Mesenchymal stem cell (in vitro differentiated cells and primary cell): ENCODE measurements around the gene RALY.

Experiments
- DNase-seq: peaks from one replicate; pipeline ENCODE4 v3.0.0-alpha.2; 2013
- H2AFZ ChIP-seq: one replicate; pipeline ENCODE4 v1.6.1; 2013; ENCODE audit warnings: low read depth, mild to moderate bottlenecking, control low read depth, inconsistent platforms, low read length, moderate library complexity
- H2AK5ac ChIP-seq: 2 replicates; pipeline ENCODE4 v1.6.1; 2013; ENCODE audit warnings: low read length, moderate library complexity, mild to moderate bottlenecking, inconsistent platforms; ENCODE audit not compliant: severe bottlenecking
- H2BK120ac ChIP-seq: one replicate; pipeline ENCODE4 v1.6.1; 2013; ENCODE audit warnings: low read depth, mild to moderate bottlenecking, inconsistent platforms, low read length, moderate library complexity
- H2BK12ac ChIP-seq, 2 experiments: one replicate each; pipeline ENCODE4 v1.6.1; 2013; ENCODE audit warnings: inconsistent platforms in 2 of 2, low read length in 2 of 2, mild to moderate bottlenecking in 2 of 2, moderate library complexity in 2 of 2, control low read depth in 1 of 2
- H2BK15ac ChIP-seq: one replicate; pipeline ENCODE4 v1.6.1; 2013; ENCODE audit warnings: mild to moderate bottlenecking, low read depth, inconsistent platforms; ENCODE audit not compliant: poor library complexity, severe bottlenecking
- H2BK5ac ChIP-seq: 2 replicates; pipeline ENCODE4 v1.6.1; 2013; ENCODE audit warnings: low read depth, mild to moderate bottlenecking, low read length, control low read depth, inconsistent platforms; ENCODE audit not compliant: poor library complexity, severe bottlenecking
- H3K14ac ChIP-seq, 2 experiments: one replicate each; pipeline ENCODE4 v1.6.1; 2013; ENCODE audit warnings: inconsistent platforms in 2 of 2, low read length in 2 of 2, control low read depth in 1 of 2, mild to moderate bottlenecking in 1 of 2, moderate library complexity in 1 of 2
- H3K18ac ChIP-seq, 2 experiments: one replicate each; pipeline ENCODE4 v1.6.1; 2013; ENCODE audit warnings: inconsistent platforms in 2 of 2, low read length in 2 of 2, control low read depth in 1 of 2, low read depth in 1 of 2, mild to moderate bottlenecking in 1 of 2
- H3K23ac ChIP-seq, 2 experiments: one replicate each; pipeline ENCODE4 v1.6.1; 2013; ENCODE audit warnings: inconsistent platforms in 2 of 2, low read length in 2 of 2, mild to moderate bottlenecking in 2 of 2, moderate library complexity in 2 of 2, control low read depth in 1 of 2
- H3K27ac ChIP-seq: 2 replicates; pipeline ENCODE4 v1.5.1; 2013; ENCODE audit warnings: mild to moderate bottlenecking, moderate library complexity, low read length, control low read depth, inconsistent platforms; ENCODE audit not compliant: poor library complexity, severe bottlenecking
- H3K27me3 ChIP-seq, 2 experiments: 2 replicates each; pipeline versions ENCODE4 v1.6.1 to v1.7.0; 2013; ENCODE audit warnings: low read length in 2 of 2, mild to moderate bottlenecking in 2 of 2, moderate library complexity in 2 of 2, control low read depth in 1 of 2, inconsistent platforms in 1 of 2; ENCODE audit not compliant: control insufficient read depth in 1 of 2, insufficient read depth in 1 of 2
- H3K36me3 ChIP-seq, 2 experiments: 2 replicates each; pipeline versions ENCODE4 v1.6.1 to v1.7.0; 2013; ENCODE audit warnings: low read length in 2 of 2, control low read depth in 1 of 2, inconsistent platforms in 1 of 2, low read depth in 1 of 2, mild to moderate bottlenecking in 1 of 2; ENCODE audit not compliant: insufficient read depth in 2 of 2, control insufficient read depth in 1 of 2
- H3K4ac ChIP-seq, 2 experiments: one replicate each; pipeline ENCODE4 v1.6.1; 2013; ENCODE audit warnings: inconsistent platforms in 2 of 2, low read length in 2 of 2, mild to moderate bottlenecking in 2 of 2, moderate library complexity in 2 of 2, control low read depth in 1 of 2, low read depth in 1 of 2
- H3K4me1 ChIP-seq: 2 replicates; pipeline ENCODE4 v1.6.1; 2013; ENCODE audit warnings: low read depth, low read length, control low read depth; ENCODE audit not compliant: control insufficient read depth, insufficient read depth
- H3K4me2 ChIP-seq: 2 replicates; pipeline ENCODE4 v1.6.1; 2013; ENCODE audit warnings: low read length, mild to moderate bottlenecking, inconsistent platforms; ENCODE audit not compliant: poor library complexity, severe bottlenecking
- H3K4me3 ChIP-seq, 2 experiments: 2 replicates each; pipeline versions ENCODE4 v1.5.1 to v1.7.0; 2013; ENCODE audit warnings: low read length in 2 of 2, mild to moderate bottlenecking in 2 of 2, control low read depth in 1 of 2, low read depth in 1 of 2; ENCODE audit not compliant: insufficient read depth in 1 of 2
- H3K79me1 ChIP-seq: replicated peaks from 2 replicates; pipeline ENCODE4 v1.6.1; 2013; ENCODE audit warnings: mild to moderate bottlenecking, control low read depth, low read length, inconsistent platforms; ENCODE audit not compliant: poor library complexity, severe bottlenecking
- H3K9ac ChIP-seq: 2 replicates; pipeline ENCODE4 v1.7.0; 2013; ENCODE audit warnings: mild to moderate bottlenecking, low read length, moderate library complexity
- H3K9me3 ChIP-seq: 2 replicates; pipeline ENCODE4 v1.7.0; 2013; ENCODE audit warnings: mild to moderate bottlenecking, low read length; ENCODE audit not compliant: control insufficient read depth
- H4K8ac ChIP-seq: one replicate; pipeline ENCODE4 v1.6.1; 2013; ENCODE audit warnings: inconsistent platforms, mild to moderate bottlenecking, low read length, moderate library complexity
- H4K91ac ChIP-seq: one replicate; pipeline ENCODE4 v1.6.1; 2013; ENCODE audit warnings: mild to moderate bottlenecking, low read length, inconsistent platforms
- WGBS: methylation state at CpG from one replicate; pipeline ENCODE4 v1.1.7; 2013; ENCODE audit warnings: mixed read lengths; 5-methylcytosine and 5-hydroxymethylcytosine counted together

The RALY gene

DNA sequence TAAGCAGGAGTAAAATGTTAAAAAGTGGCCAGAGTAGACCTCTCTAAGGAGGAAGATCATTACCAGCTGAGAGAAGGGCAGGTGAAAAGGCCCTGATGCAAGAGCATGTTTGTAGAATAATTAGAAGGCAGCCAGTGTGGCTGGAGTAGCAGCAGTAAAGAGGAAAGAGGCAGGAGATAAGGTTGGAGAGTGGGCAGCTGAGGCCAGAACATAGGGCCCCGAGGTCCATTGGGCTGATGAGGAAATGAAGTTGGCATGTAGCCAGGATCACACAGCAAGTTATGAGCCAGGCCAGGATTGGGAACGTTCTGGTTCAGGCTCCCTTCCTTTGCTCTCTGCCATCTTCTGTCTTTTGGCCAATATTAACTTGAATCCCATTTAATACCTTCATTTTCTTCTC lies 51.6 kb downstream of the RALY start:
- no peak overlapping the region for H3K4ac ChIP-seq
- H3K14ac ChIP-seq: no peak overlapping the region
- no peaks in the 10 kb centered on the region for H3K9me3 ChIP-seq
- no peaks in the 10 kb centered on the region for H3K4me1 ChIP-seq
- no peak overlapping the region for H2BK120ac ChIP-seq
- no peak overlapping the region for H3K9ac ChIP-seq
- WGBS: 50% methylated on average over 1 of the region's 2 CpGs
- no peak overlapping the region for H2BK12ac ChIP-seq
- no peak overlapping the region for H3K4me3 ChIP-seq
- H3K23ac ChIP-seq: no peak overlapping the region
- no peak overlapping the region for H4K91ac ChIP-seq
- no peak overlapping the region for H2BK5ac ChIP-seq
- H3K18ac ChIP-seq: no peak overlapping the region
- no peak overlapping the region for H2AK5ac ChIP-seq
- H3K27ac ChIP-seq: no peak overlapping the region
- H3K36me3 ChIP-seq: peaks cover 3 to 9% of the 10 kb centered on the region in 2 experiments
- H4K8ac ChIP-seq: no peak overlapping the region
- H2AFZ ChIP-seq: no peak overlapping the region
- H2BK15ac ChIP-seq: no peak overlapping the region
- no peak for DNase-seq
- no peaks in the 10 kb centered on the region for H3K27me3 ChIP-seq
- peaks cover 41% of the 10 kb centered on the region for H3K79me1 ChIP-seq
- H3K4me2 ChIP-seq: no peak overlapping the region

DNA sequence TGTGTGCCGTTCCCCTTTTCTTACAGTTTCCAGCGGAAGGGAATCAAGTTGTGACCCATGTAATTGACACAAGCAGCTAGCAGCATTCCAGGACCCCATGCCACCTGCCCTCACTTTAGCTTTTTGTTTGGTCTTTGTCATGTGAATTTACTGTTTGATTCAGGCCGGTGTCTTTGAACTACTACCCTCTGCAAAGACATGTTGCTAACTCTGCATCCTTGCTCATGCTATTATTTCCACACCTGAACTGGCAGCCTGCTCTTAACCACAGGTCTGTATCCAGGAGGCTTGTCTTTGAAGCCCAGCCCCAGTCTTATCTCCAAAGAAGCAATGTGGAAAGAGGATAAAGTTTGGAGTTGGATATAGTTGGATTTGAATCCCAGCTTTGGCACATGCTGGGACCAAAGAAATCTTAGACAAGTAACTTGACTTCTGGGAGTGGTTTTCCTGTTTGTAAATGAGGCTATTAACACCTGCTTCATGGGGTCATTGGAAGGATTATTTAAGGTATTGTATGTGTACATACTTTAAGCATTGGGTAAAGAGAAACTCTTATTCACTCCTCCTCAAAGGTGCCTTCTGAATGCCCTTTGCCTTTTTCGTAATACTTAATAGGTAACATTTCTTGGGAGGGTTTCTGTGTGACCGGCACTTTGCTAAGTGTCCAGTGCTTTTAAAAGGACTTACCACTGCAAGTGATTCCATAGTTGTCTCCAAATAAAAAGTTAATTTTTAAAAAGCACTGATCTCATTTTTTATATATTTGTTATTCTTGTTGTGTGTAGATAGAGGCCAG lies 52.4 kb downstream of the RALY start:
- Histone ChIP-seq H3K9me3 (no peaks in the 10 kb centered on the region), H3K23ac (no peak overlapping the region), H3K18ac (no peak overlapping the region), H3K4me2 (no peak overlapping the region), H3K36me3 (peaks cover 3 to 9% of the 10 kb centered on the region in 2 experiments), H3K4ac (no peak overlapping the region), H4K8ac (no peak overlapping the region), H2BK15ac (no peak overlapping the region), H2AK5ac (no peak overlapping the region), H3K4me3 (no peak overlapping the region), H4K91ac (no peak overlapping the region), H2BK12ac (no peak overlapping the region), H3K27ac (no peak overlapping the region), H3K9ac (no peak overlapping the region), H3K27me3 (no peaks in the 10 kb centered on the region), H3K4me1 (no peaks in the 10 kb centered on the region), H2BK120ac (no peak overlapping the region), H2AFZ (no peak overlapping the region), H3K79me1 (peaks cover 43% of the 10 kb centered on the region), H3K14ac (no peak overlapping the region), H2BK5ac (no peak overlapping the region)
- 81% methylated on average over 4 of the region's 5 CpGs for WGBS
- DNase-seq: no peak

DNA sequence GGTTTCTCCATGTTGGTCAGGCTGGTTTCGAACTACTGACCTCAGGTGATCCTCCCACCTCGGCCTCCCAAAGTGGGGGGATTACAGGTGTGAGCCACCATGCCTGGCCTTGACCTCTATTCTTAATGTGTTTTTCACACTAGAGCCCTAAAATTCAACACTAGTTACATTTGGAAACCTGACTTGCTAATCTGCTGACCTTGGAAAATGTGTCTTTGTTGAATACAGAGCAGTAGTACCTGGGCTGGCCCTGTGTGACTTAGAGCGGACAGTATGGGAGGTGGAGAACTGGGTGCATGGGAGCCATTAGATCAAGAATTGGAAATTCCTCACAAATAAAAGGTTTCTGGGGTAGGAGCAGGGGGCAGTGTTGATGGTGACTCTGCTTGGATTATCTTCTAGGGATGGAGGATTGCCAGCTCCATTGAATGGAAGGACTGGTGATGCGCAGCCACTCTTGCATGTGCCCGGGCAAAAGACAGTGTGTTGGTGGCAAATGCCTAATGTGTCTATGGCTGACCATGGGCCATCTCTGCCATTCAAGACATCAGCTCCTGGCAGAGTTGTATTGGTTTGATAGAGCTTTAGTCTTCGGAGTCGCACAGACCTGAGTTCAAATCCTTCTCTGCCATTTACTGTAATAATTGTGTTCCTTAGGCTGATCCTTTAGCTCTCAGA lies 53.4 kb downstream of the RALY start:
- H3K27ac ChIP-seq: no peak overlapping the region
- no peak overlapping the region for H4K91ac ChIP-seq
- H3K27me3 ChIP-seq: no peaks in the 10 kb centered on the region
- H2AK5ac ChIP-seq: no peak overlapping the region
- no peak overlapping the region for H3K4me2 ChIP-seq
- no peak overlapping the region for H3K4ac ChIP-seq
- H3K9me3 ChIP-seq: no peaks in the 10 kb centered on the region
- 98% methylated on average over 5 of the region's 7 CpGs for WGBS
- no peak overlapping the region for H3K18ac ChIP-seq
- no peak overlapping the region for H3K4me3 ChIP-seq
- H2BK120ac ChIP-seq: no peak overlapping the region
- H4K8ac ChIP-seq: no peak overlapping the region
- no peak overlapping the region for H2BK5ac ChIP-seq
- H3K9ac ChIP-seq: no peak overlapping the region
- no peak overlapping the region for H3K14ac ChIP-seq
- no peak overlapping the region for H2AFZ ChIP-seq
- H3K23ac ChIP-seq: no peak overlapping the region
- peaks cover 42% of the 10 kb centered on the region for H3K79me1 ChIP-seq
- no peaks in the 10 kb centered on the region for H3K4me1 ChIP-seq
- H2BK12ac ChIP-seq: no peak overlapping the region
- no peak overlapping the region for H2BK15ac ChIP-seq
- DNase-seq: no peak
- peaks cover 3 to 9% of the 10 kb centered on the region in 2 experiments for H3K36me3 ChIP-seq

DNA sequence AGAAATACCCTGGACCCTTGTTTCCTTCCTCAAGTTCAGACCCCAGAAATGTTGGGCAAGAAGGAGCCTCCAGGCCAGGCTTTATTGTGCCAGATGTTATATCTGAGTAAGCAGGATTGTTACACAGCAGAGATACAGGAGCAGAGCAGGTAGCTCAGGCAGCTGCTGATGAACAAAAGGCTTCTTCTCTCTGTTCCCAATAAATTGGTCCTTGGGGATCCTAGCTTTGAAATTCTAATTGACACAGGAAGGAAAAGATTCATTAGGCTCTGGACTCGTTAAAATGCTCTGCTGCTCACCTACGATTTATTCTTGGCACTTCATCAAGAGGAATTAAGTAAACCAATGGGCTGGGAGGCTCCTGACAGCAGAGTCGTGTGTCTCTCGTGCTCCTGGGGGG lies 54.2 kb downstream of the RALY start:
- no peak overlapping the region for H2BK15ac ChIP-seq
- H3K4ac ChIP-seq: no peak overlapping the region
- no peak overlapping the region for H2BK120ac ChIP-seq
- H3K9me3 ChIP-seq: no peaks in the 10 kb centered on the region
- H2AK5ac ChIP-seq: no peak overlapping the region
- H2AFZ ChIP-seq: no peak overlapping the region
- no peak overlapping the region for H3K4me3 ChIP-seq
- H3K27me3 ChIP-seq: no peaks in the 10 kb centered on the region
- peaks cover 3 to 9% of the 10 kb centered on the region in 2 experiments for H3K36me3 ChIP-seq
- WGBS: 87% methylated on average over 4 of the region's 4 CpGs
- H2BK12ac ChIP-seq: no peak overlapping the region
- no peak overlapping the region for H3K9ac ChIP-seq
- no peak overlapping the region for H3K27ac ChIP-seq
- H3K18ac ChIP-seq: no peak overlapping the region
- no peak overlapping the region for H3K23ac ChIP-seq
- H3K4me1 ChIP-seq: no peaks in the 10 kb centered on the region
- H3K14ac ChIP-seq: no peak overlapping the region
- no peak overlapping the region for H3K4me2 ChIP-seq
- DNase-seq: no peak
- no peak overlapping the region for H4K8ac ChIP-seq
- peaks cover 47% of the 10 kb centered on the region for H3K79me1 ChIP-seq
- no peak overlapping the region for H4K91ac ChIP-seq
- H2BK5ac ChIP-seq: no peak overlapping the region
